ENCODE measurements around the gene CACNG7.

DNA sequence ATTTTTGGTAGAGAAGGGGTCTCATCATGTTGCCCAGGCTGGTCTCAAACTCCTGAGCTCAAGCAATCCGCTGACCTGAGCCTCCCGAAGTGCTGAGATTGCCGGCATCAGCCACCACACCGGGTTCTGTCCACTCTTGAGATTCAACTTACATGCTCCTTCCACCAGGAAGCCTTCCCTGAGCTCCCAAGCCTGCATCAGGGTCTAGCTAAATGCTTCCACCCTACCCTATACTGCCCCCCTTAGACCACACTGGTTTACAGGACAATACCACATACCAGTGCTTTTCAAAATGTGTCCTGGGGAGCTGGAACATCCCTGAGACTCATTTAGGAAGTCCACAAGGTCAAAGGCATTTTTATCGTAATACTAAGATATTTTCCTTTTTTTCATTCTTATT is 38.5 kb downstream of the CACNG7 start:
- no peak for TF ChIP-seq POLR2A (IDR thresholded peaks at IDR 0.05)
- TF ChIP-seq, protein P1, sequence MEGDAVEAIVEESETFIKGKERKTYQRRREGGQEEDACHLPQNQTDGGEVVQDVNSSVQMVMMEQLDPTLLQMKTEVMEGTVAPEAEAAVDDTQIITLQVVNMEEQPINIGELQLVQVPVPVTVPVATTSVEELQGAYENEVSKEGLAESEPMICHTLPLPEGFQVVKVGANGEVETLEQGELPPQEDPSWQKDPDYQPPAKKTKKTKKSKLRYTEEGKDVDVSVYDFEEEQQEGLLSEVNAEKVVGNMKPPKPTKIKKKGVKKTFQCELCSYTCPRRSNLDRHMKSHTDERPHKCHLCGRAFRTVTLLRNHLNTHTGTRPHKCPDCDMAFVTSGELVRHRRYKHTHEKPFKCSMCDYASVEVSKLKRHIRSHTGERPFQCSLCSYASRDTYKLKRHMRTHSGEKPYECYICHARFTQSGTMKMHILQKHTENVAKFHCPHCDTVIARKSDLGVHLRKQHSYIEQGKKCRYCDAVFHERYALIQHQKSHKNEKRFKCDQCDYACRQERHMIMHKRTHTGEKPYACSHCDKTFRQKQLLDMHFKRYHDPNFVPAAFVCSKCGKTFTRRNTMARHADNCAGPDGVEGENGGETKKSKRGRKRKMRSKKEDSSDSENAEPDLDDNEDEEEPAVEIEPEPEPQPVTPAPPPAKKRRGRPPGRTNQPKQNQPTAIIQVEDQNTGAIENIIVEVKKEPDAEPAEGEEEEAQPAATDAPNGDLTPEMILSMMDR (IDR thresholded peaks at IDR 0.05), result no peak
